ENCODE results near the gene PLCB3.
"Not testable (repeated sequence)": the region's sequence is repeated elsewhere in the genome, so short reads cannot be mapped to it uniquely, and the experiment has no call there.

The PLCB3 gene

GRCh38 chr11:64237484-64237951, 13.8 kb upstream of the PLCB3 start:
- no peak for FAIRE-seq
- TF ChIP-seq POLR2A (IDR thresholded peaks at IDR 0.05; ENCODE audit: low read depth, low read length): no peak

GRCh38 chr11:64238076-64238475, 13.3 kb upstream of the PLCB3 start:
- FAIRE-seq (no peak), DNase-seq (ENCODE audit: insufficient read length, low spot score) (no peak)
- TF ChIP-seq POLR2A (IDR thresholded peaks at IDR 0.05; ENCODE audit: low read depth, low read length): no peak

More at GRCh38 chr11:64237484-64237951, 13.8 kb upstream of the PLCB3 start:
- DNase-seq (ENCODE audit: insufficient read length, low spot score): no peak

- TF ChIP-seq POLR2A (IDR thresholded peaks at IDR 0.05; ENCODE audit: low read depth, low read length): no peak
- FAIRE-seq (no peak), DNase-seq (ENCODE audit: insufficient read length, low spot score) (no peak)
These were observed 12.3 kb upstream of the PLCB3 start for GRCh38 chr11:64238999-64239398.

GRCh38 chr11:64239662-64240434, 11.5 kb upstream of the PLCB3 start:
- DNase-seq (ENCODE audit: insufficient read length, low spot score) (no peak), FAIRE-seq (no peak)
- no peak for TF ChIP-seq POLR2A (IDR thresholded peaks at IDR 0.05; ENCODE audit: low read depth, low read length)

GRCh38 chr11:64240435-64241240, 10.7 kb upstream of the PLCB3 start, which contains the start of gene FKBP2:
TSS of gene FKBP2 (plus strand) at chr11:64241095. CDS start at chr11:64242388, 1,293 bp downstream.
- peak; percentile 58 for TF ChIP-seq POLR2A (IDR thresholded peaks at IDR 0.05; ENCODE audit: low read depth, low read length)
- no peak for FAIRE-seq
- peak; percentile 96 for DNase-seq (ENCODE audit: insufficient read length, low spot score)

- FAIRE-seq: no peak
- DNase-seq (ENCODE audit: insufficient read length, low spot score): peak; percentile 81
- TF ChIP-seq POLR2A (IDR thresholded peaks at IDR 0.05; ENCODE audit: low read depth, low read length): no peak
These were observed 10.2 kb upstream of the PLCB3 start for GRCh38 chr11:64241241-64241490.

GRCh38 chr11:64241491-64242374, 9.6 kb upstream of the PLCB3 start:
- peak; percentile 88 for DNase-seq (ENCODE audit: insufficient read length, low spot score)
- peak; percentile 81 for TF ChIP-seq POLR2A (IDR thresholded peaks at IDR 0.05; ENCODE audit: low read depth, low read length)
- FAIRE-seq: no peak

- DNase-seq (ENCODE audit: insufficient read length, low spot score) (no peak), FAIRE-seq (no peak)
- TF ChIP-seq POLR2A (IDR thresholded peaks at IDR 0.05; ENCODE audit: low read depth, low read length): no peak
These were observed 8.0 kb upstream of the PLCB3 start for GRCh38 chr11:64243236-64243854.

GRCh38 chr11:64244107-64244506, 7.2 kb upstream of the PLCB3 start:
- FAIRE-seq: no peak

GRCh38 chr11:64244966-64245365, 6.4 kb upstream of the PLCB3 start:
- no peak for FAIRE-seq
- no peak for DNase-seq (ENCODE audit: insufficient read length, low spot score)
- no peak for TF ChIP-seq POLR2A (IDR thresholded peaks at IDR 0.05; ENCODE audit: low read depth, low read length)

More at GRCh38 chr11:64244107-64244506, 7.2 kb upstream of the PLCB3 start:
- DNase-seq (ENCODE audit: insufficient read length, low spot score): no peak
- TF ChIP-seq POLR2A (IDR thresholded peaks at IDR 0.05; ENCODE audit: low read depth, low read length): no peak

GRCh38 chr11:64245401-64245796, 5.9 kb upstream of the PLCB3 start:
- DNase-seq (ENCODE audit: insufficient read length, low spot score): no peak
- 0 out of 2 replicates have a peak, but pooled peaks have one; percentile 7 for TF ChIP-seq POLR2A (IDR thresholded peaks at IDR 0.05; ENCODE audit: low read depth, low read length)
- FAIRE-seq: no peak

- peak; percentile 94 for TF ChIP-seq POLR2A (IDR thresholded peaks at IDR 0.05; ENCODE audit: low read depth, low read length)
- DNase-seq (ENCODE audit: insufficient read length, low spot score) (no peak), FAIRE-seq (no peak)
These were observed 5.3 kb upstream of the PLCB3 start for GRCh38 chr11:64245797-64246620.

- FAIRE-seq; DNase-seq (ENCODE audit: insufficient read length, low spot score): not testable (repeated sequence)
These were observed 4.8 kb upstream of the PLCB3 start for GRCh38 chr11:64246621-64246870.

Data from H54 (cell line).